WTC11 (cell line): ENCODE measurements around the gene HMMR. TPM values are rescaled to one million over a fixed set of nuclear protein-coding genes. Genes with fewer than 3 reads are reported as not detected.
"Not testable (repeated sequence)": the region's sequence is repeated elsewhere in the genome, so short reads cannot be mapped to it uniquely, and the experiment has no call there.

ENCODE experiments used
- ATAC-seq: fragments of 200-7000 bp; cut with Tn5 transposase; 2 replicates; pipeline ENCODE4 v1.10.0; 2021; ENCODE audit warnings: mild to moderate bottlenecking, moderate library complexity
- CTCF ChIA-PET: fragments of 300-600 bp; sonication (Branson Sonifier 250); formaldehyde crosslinking; loops from one replicate; lab custom pipeline; 2021; ENCODE audit warnings: antibody characterized with exemption; lab: Charles Lee
- POLR2A ChIA-PET: fragments of 350-600 bp; sonication (Branson Sonifier 250); formaldehyde crosslinking; loops from one replicate; lab custom pipeline; 2021; ENCODE audit warnings: antibody characterized with exemption; lab: Charles Lee
- DNase-seq: peaks from one replicate; pipeline ENCODE4 v3.0.0; 2021; ENCODE audit warnings: low spot score
- H3K27ac Mint-ChIP-seq: 2 replicates; pipeline ENCODE4 v1.8.0; 2021; ENCODE audit warnings: mixed read lengths
- H3K27me3 Mint-ChIP-seq: 2 replicates; pipeline ENCODE4 v1.8.0; 2021; ENCODE audit warnings: low read depth, mild to moderate bottlenecking, moderate library complexity, mixed read lengths
- H3K36me3 Mint-ChIP-seq: 2 replicates; pipeline ENCODE4 v1.8.0; 2021; ENCODE audit warnings: mixed read lengths
- H3K4me1 Mint-ChIP-seq: 2 replicates; pipeline ENCODE4 v1.8.0; 2022; ENCODE audit warnings: mixed read lengths
- H3K4me3 Mint-ChIP-seq: 2 replicates; pipeline ENCODE4 v1.8.0; 2021; ENCODE audit warnings: mild to moderate bottlenecking, moderate library complexity, mixed read lengths
- H3K9me3 Mint-ChIP-seq: 2 replicates; pipeline ENCODE4 v1.8.0; 2021; ENCODE audit warnings: mixed read lengths
- FOXP1 ChIP-seq: sonication (generic); formaldehyde crosslinking; IDR thresholded peaks from 2 replicates; pipeline ENCODE4 v1.8.0; 2022; ENCODE audit warnings: missing genetic modification reagents, mild to moderate bottlenecking, moderate library complexity, borderline replicate concordance
- FOXP4 ChIP-seq: sonication (generic); formaldehyde crosslinking; IDR thresholded peaks from 2 replicates; pipeline ENCODE4 v1.8.0; 2022; ENCODE audit warnings: mild to moderate bottlenecking, missing genetic modification reagents
- GTF2I ChIP-seq: fragments of 250-450 bp; sonication (Bioruptor Pico); conservative IDR thresholded peaks from 2 replicates; pipeline ENCODE4 v1.4.0; 2021; ENCODE audit warnings: mild to moderate bottlenecking
- JUN ChIP-seq: sonication (generic); formaldehyde crosslinking; IDR thresholded peaks from 2 replicates; pipeline ENCODE4 v1.8.0; 2023; ENCODE audit warnings: mild to moderate bottlenecking, missing genetic modification reagents
- MXD4 ChIP-seq: fragments of 250-450 bp; sonication (Bioruptor Pico); IDR thresholded peaks from 2 replicates; pipeline ENCODE4 v1.8.0; 2021; ENCODE audit warnings: mild to moderate bottlenecking, moderate library complexity, borderline replicate concordance
- MYBL2 ChIP-seq: sonication (generic); formaldehyde crosslinking; IDR thresholded peaks from 2 replicates; pipeline ENCODE4 v1.8.1; 2023; ENCODE audit warnings: mild to moderate bottlenecking, moderate library complexity, missing genetic modification reagents
- NFYB ChIP-seq: sonication (generic); formaldehyde crosslinking; conservative IDR thresholded peaks from 2 replicates; pipeline ENCODE4 v1.8.0; 2022; ENCODE audit warnings: low read depth, missing genetic modification reagents
- SOX15 ChIP-seq: fragments of 250-450 bp; sonication (Bioruptor Pico); IDR thresholded peaks from 2 replicates; pipeline ENCODE4 v1.9.0; 2021; ENCODE audit warnings: mild to moderate bottlenecking
- SP1 ChIP-seq: sonication (generic); formaldehyde crosslinking; conservative IDR thresholded peaks from 2 replicates; pipeline ENCODE4 v1.8.1; 2022; ENCODE audit warnings: missing genetic modification reagents
- ZBTB21 ChIP-seq: sonication (generic); formaldehyde crosslinking; IDR thresholded peaks from 2 replicates; pipeline ENCODE4 v1.8.1; 2023; ENCODE audit warnings: mild to moderate bottlenecking, missing genetic modification reagents, borderline replicate concordance
- ZNF138 ChIP-seq: sonication (generic); formaldehyde crosslinking; conservative IDR thresholded peaks from 2 replicates; pipeline ENCODE4 v1.8.1; 2022; ENCODE audit warnings: mild to moderate bottlenecking, moderate library complexity, missing genetic modification reagents
- ZNF232 ChIP-seq: sonication (generic); formaldehyde crosslinking; IDR thresholded peaks from 2 replicates; pipeline ENCODE4 v1.8.0; 2022; ENCODE audit warnings: mild to moderate bottlenecking, missing genetic modification reagents
- total RNA-seq: library from RNA; stranded (reverse); gene quantifications from 3 replicates; pipeline ENCODE4 v1.2.3, GENCODE V29; 2021
- TF ChIP-seq, protein P1 (sequence below): sonication (generic); formaldehyde crosslinking; conservative IDR thresholded peaks from 2 replicates; pipeline ENCODE4 v1.8.1; 2022; ENCODE audit warnings: mild to moderate bottlenecking, missing genetic modification reagents
- TF ChIP-seq, protein P2 (sequence below): fragments of 200-600 bp; IDR thresholded peaks from 2 replicates; pipeline ENCODE4 v1.8.0; 2022; ENCODE audit warnings: antibody characterized with exemption
- TF ChIP-seq, protein P3 (sequence below): sonication (generic); formaldehyde crosslinking; IDR thresholded peaks from 2 replicates; pipeline ENCODE4 v1.8.1; 2022; ENCODE audit warnings: low read depth, missing genetic modification reagents, borderline replicate concordance
- TF ChIP-seq, protein P4 (sequence below): sonication (generic); formaldehyde crosslinking; IDR thresholded peaks from 2 replicates; pipeline ENCODE4 v1.8.0; 2023; ENCODE audit warnings: missing genetic modification reagents, mild to moderate bottlenecking, borderline replicate concordance

HMMR gene
- total RNA-seq, 1 experiment from 2014 or later = 78.5 TPM

DNA sequence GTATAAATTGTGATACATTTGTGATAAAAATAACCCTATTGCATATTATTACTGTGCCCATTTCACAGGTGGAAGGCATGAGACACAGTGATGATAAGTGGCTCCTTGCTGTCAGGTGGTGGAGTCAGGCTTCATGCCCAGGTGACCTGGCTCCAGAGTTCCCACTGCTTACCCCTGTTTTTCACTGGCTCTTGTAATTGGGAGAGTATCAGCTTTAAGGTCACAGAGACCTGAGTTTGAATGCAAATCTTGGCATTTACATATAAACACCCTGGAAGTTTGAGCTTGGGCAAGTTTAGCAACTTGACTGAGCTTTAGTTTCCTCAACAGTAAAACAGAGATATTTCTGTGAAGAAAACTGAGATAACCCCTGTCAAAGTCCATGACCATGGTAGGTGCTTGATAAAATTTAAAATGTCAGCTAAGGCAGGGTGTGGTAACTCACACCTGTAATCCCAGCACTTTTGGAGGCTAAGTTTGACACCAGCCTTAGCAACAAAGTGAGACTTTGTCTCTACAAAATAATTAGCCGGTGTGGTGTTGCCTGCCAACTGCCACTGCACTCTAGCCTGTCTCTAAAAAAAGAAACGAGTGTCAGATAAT, 74.2 kb downstream of the HMMR start (continued):
- TF ChIP-seq MYBL2 (CRISPR knock-in tag) (0 out of 2 replicates have a peak, but pooled peaks have one; percentile 30), ZBTB21 (no peak), SP1 (CRISPR knock-in tag) (0 out of 2 replicates have a peak, but pooled peaks have one; percentile 30), FOXP4 (no peak)
- TF ChIP-seq, protein P1, sequence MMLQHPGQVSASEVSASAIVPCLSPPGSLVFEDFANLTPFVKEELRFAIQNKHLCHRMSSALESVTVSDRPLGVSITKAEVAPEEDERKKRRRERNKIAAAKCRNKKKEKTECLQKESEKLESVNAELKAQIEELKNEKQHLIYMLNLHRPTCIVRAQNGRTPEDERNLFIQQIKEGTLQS (CRISPR knock-in tag) = no peak

DNA sequence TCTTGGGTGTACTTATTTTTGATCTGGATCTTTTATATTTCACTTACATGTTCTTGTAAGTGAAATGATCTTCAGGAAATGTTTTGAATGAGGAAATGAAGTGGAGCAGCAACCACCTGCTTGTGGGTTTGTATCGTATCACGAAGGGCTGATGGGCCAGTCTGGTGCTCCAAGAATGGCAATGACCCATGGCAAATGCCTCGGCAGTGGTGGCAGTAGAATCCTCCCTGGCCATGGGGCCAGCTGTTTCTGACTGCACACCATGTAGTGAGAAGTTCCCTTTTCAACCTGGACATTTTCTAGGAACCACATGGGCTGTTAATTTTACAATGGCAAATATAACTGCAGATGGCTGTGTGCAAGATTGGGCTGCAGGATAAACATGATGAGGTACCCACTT, 74.9 kb downstream of the HMMR start:
- CTCF ChIA-PET = interaction anchor here (1.0 kb wide), 1 partner anchor 30 kb away, joined by 6 read pairs; no protein-coding TSS in a partner anchor
- ATAC-seq (no peak), DNase-seq (no peak)
- no peaks in the 10 kb centered on the region for H3K36me3 Mint-ChIP-seq
- no peak for TF ChIP-seq FOXP1 (CRISPR knock-in tag)
- TF ChIP-seq, all 79 proteins: peak for 0
- Mint-ChIP-seq H3K4me3 (peak overlapping the region; percentile 26; the same call in 1 of the 2 replicates), H3K27me3 (no peaks in the 10 kb centered on the region), H3K4me1 (peaks cover 50% of the 10 kb centered on the region), H3K9me3 (peaks cover 10% of the 10 kb centered on the region), H3K27ac (peak overlapping the region; percentile 58; the same call in 1 of the 2 replicates)
- POLR2A ChIA-PET = interaction anchor here (1.1 kb wide), 1 partner anchor 30 kb away, joined by 4 read pairs; the partner anchor contains the start of gene MAT2B

DNA sequence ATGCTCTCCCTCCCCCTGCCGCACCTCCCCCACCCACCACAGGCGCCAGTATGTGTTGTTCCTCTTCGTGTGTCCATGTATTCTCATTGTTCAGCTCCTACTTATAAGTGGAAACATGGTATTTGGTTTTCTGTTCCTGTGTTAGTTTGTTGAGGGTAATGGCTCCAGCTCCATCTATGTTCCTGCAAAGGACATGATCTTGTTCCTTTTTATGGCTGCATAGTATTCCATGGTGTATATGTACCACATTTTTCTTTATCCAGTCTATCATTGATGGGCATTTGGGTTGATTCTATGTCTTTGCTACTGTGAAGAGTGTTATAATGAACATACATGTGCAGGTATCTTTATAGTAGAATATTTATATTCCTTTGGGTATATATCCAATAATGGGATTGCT, 76.0 kb downstream of the HMMR start:
- H3K9me3 Mint-ChIP-seq, H3K27ac Mint-ChIP-seq, H3K27me3 Mint-ChIP-seq, ATAC-seq, H3K36me3 Mint-ChIP-seq, POLR2A ChIA-PET, H3K4me3 Mint-ChIP-seq, DNase-seq: not testable (repeated sequence)
- CTCF ChIA-PET = interaction anchor here (0.6 kb wide), 1 partner anchor 509 kb away, joined by 4 read pairs; no protein-coding TSS in a partner anchor
- peaks cover 42% of the 10 kb centered on the region for H3K4me1 Mint-ChIP-seq

GRCh38 chr5:163540696-163541095, 80.3 kb downstream of the HMMR start:
- TF ChIP-seq MXD4 (CRISPR knock-in tag) (no peak), NFYB (CRISPR knock-in tag) (no peak), SOX15 (no peak), ZNF232 (CRISPR knock-in tag) (no peak), ZNF138 (no peak), JUN (no peak), GTF2I (CRISPR knock-in tag) (no peak)
- TF ChIP-seq, protein P2, sequence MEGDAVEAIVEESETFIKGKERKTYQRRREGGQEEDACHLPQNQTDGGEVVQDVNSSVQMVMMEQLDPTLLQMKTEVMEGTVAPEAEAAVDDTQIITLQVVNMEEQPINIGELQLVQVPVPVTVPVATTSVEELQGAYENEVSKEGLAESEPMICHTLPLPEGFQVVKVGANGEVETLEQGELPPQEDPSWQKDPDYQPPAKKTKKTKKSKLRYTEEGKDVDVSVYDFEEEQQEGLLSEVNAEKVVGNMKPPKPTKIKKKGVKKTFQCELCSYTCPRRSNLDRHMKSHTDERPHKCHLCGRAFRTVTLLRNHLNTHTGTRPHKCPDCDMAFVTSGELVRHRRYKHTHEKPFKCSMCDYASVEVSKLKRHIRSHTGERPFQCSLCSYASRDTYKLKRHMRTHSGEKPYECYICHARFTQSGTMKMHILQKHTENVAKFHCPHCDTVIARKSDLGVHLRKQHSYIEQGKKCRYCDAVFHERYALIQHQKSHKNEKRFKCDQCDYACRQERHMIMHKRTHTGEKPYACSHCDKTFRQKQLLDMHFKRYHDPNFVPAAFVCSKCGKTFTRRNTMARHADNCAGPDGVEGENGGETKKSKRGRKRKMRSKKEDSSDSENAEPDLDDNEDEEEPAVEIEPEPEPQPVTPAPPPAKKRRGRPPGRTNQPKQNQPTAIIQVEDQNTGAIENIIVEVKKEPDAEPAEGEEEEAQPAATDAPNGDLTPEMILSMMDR = no peak
- TF ChIP-seq, protein P3, sequence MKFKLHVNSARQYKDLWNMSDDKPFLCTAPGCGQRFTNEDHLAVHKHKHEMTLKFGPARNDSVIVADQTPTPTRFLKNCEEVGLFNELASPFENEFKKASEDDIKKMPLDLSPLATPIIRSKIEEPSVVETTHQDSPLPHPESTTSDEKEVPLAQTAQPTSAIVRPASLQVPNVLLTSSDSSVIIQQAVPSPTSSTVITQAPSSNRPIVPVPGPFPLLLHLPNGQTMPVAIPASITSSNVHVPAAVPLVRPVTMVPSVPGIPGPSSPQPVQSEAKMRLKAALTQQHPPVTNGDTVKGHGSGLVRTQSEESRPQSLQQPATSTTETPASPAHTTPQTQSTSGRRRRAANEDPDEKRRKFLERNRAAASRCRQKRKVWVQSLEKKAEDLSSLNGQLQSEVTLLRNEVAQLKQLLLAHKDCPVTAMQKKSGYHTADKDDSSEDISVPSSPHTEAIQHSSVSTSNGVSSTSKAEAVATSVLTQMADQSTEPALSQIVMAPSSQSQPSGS (CRISPR knock-in tag) = no peak
- TF ChIP-seq, protein P4, sequence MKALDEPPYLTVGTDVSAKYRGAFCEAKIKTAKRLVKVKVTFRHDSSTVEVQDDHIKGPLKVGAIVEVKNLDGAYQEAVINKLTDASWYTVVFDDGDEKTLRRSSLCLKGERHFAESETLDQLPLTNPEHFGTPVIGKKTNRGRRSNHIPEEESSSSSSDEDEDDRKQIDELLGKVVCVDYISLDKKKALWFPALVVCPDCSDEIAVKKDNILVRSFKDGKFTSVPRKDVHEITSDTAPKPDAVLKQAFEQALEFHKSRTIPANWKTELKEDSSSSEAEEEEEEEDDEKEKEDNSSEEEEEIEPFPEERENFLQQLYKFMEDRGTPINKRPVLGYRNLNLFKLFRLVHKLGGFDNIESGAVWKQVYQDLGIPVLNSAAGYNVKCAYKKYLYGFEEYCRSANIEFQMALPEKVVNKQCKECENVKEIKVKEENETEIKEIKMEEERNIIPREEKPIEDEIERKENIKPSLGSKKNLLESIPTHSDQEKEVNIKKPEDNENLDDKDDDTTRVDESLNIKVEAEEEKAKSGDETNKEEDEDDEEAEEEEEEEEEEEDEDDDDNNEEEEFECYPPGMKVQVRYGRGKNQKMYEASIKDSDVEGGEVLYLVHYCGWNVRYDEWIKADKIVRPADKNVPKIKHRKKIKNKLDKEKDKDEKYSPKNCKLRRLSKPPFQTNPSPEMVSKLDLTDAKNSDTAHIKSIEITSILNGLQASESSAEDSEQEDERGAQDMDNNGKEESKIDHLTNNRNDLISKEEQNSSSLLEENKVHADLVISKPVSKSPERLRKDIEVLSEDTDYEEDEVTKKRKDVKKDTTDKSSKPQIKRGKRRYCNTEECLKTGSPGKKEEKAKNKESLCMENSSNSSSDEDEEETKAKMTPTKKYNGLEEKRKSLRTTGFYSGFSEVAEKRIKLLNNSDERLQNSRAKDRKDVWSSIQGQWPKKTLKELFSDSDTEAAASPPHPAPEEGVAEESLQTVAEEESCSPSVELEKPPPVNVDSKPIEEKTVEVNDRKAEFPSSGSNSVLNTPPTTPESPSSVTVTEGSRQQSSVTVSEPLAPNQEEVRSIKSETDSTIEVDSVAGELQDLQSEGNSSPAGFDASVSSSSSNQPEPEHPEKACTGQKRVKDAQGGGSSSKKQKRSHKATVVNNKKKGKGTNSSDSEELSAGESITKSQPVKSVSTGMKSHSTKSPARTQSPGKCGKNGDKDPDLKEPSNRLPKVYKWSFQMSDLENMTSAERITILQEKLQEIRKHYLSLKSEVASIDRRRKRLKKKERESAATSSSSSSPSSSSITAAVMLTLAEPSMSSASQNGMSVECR (CRISPR knock-in tag) = no peak
- no peak overlapping the region for H3K4me3 Mint-ChIP-seq

More at GRCh38 chr5:163540696-163541095, 80.3 kb downstream of the HMMR start:
- ATAC-seq (no peak), DNase-seq (no peak)
- H3K27ac Mint-ChIP-seq = no peak overlapping the region
- H3K27me3 Mint-ChIP-seq = no peaks in the 10 kb centered on the region
- peaks cover 22% of the 10 kb centered on the region for H3K4me1 Mint-ChIP-seq
- ChIA-PET POLR2A (no interaction called here), CTCF (no interaction called here)
- peaks cover 7% of the 10 kb centered on the region for H3K9me3 Mint-ChIP-seq
- H3K36me3 Mint-ChIP-seq = no peaks in the 10 kb centered on the region
